GM18867 (cell line): Measurements from ENCODE around the gene DNMT3B.
A peak's percentile ranks its signal among the peaks of the same experiment; 100 is the strongest.
"Not testable (repeated sequence)": the region's sequence is repeated elsewhere in the genome, so short reads cannot be mapped to it uniquely, and the experiment has no call there.

Experiments used
- ATAC-seq: cut with Tn5 transposase; IDR thresholded peaks from one replicate; pipeline ENCODE4 v1.9.1; 2021; ENCODE audit warnings: mild to moderate bottlenecking, moderate library complexity; ENCODE audit not compliant: unreplicated experiment

DNMT3B gene

GRCh38 chr20:32762754-32763201, 593 bp downstream of the DNMT3B start:
- peak; percentile 21 for ATAC-seq

GRCh38 chr20:32763202-32764004, 1.2 kb downstream of the DNMT3B start:
- no peak for ATAC-seq

DNA sequence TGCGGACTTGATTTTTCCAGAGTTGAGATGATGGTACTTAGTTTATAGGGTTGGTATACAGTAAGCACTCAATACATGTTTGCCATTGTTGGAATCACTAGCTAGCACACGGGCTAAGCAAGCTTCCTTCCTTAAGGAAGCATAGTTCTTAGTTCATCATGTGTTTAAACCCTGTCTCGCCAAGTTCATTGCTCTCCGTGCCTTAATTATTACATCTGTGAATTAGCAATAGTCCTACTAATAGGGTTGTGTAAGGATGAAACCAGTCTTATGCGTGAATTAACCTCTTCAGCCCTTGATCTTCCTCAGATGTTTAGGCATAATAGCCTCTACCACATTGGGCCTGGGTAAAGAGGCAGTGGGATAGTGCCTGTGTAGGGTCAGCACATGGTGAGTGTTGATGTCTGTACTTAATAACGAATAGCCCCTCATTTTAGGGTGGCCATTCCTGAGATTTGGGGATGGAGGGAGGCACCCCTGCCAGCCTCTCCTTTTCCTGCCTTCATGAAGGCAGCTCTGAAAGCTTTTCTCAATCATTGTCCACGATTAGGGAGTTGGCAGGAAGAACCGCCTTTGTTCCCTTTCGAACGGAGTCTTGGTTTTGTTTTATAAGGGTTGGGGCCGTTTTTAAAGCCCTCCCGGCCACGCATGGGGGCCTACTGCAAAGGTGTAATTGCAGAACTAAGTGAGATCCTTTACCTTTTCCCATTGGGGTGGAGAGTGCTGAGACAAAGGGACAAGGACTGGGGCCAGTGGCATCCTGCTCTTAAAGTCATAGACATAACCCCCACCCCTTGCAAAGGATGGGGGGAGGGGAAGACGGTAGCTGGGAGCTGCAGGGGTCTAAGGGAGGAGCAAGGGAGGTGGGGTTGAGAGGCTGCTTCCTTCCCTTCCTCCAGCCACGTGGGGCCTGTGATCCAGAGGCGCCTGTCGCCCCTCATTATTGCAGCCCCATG, 2.1 kb downstream of the DNMT3B start:
- no peak for ATAC-seq

DNA sequence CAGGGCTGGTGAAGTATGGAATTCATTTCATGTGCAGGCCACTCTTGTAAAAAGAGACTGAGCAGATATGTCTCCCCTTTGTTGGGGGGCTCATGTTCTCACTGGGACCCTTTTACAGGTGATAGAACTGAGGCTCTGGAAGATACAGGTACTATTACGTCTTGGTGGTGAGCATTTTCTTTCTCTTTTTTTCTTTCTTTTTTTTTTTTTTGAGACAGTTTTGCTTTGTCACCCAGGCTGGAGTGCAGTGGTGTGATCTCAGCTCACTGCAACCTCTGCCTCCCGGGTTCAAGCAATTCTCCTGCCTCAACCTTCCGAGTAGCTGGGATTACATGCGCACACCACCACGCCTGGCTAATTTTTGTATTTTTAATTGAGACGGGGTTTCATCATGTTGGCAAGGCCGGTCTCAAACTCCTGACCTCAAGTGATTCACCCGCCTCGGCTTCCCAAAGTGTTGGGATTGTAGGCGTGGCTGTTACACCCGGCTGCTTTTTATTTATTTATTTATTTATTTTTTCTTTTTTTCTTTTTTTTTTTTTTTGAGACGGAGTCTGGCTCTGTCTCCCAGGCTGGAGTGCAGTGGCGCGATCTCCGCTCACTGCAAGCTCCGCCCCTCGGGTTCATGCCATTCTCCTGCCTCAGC, 3.2 kb downstream of the DNMT3B start:
- not testable (repeated sequence) for ATAC-seq

- ATAC-seq: no peak
These were observed 5.4 kb downstream of the DNMT3B start for GRCh38 chr20:32767418-32768198.

DNA sequence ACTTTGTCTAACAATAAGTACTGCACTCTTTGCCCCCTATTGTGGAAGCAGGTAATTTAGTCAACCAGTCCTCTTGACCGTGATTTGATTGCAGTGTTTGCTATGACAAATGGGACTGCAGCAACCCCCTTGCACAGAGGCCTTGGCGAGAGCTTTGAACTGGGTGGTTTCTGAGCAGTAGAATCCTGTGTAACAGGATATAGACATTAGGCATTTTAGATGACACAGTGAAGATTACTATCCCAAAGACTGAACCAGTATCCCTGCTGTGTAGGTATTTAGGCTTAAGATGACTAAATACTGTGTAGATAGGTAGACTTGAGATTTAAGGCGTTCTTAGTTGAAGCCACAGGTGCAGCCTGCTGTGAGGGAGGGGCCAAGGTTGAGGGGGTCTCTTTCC, 9.9 kb downstream of the DNMT3B start:
- no peak for ATAC-seq

DNA sequence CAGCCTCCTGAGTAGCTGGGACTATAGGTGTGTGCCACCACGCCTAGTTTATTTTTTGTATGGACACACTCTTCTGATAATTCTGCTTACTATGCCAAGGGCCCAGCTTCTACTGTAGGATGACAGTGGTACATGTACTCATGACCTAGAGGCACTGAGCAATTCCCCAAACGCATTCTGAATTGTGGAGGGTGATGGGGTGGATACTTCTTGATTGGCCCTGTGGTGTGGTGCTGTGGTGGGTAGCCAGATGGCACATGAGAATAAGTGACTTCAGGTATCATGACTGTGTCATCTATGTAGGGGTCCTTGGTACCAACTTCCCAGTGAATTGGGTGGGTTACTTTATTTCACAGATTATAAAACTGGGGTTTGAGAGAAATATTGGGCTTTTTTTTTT, 11.0 kb downstream of the DNMT3B start:
- ATAC-seq: no peak

GRCh38 chr20:32773855-32774254, 11.7 kb downstream of the DNMT3B start:
- no peak for ATAC-seq

- ATAC-seq: no peak
These were observed 13.3 kb downstream of the DNMT3B start for GRCh38 chr20:32775336-32775991.

GRCh38 chr20:32777177-32777956, 15.2 kb downstream of the DNMT3B start:
- ATAC-seq: no peak

- ATAC-seq: no peak
These were observed 17.5 kb downstream of the DNMT3B start for GRCh38 chr20:32779500-32780211.

- no peak for ATAC-seq
These were observed 18.1 kb downstream of the DNMT3B start for GRCh38 chr20:32780278-32780677.

- ATAC-seq: no peak
These were observed 18.8 kb downstream of the DNMT3B start for GRCh38 chr20:32780749-32781655.

DNA sequence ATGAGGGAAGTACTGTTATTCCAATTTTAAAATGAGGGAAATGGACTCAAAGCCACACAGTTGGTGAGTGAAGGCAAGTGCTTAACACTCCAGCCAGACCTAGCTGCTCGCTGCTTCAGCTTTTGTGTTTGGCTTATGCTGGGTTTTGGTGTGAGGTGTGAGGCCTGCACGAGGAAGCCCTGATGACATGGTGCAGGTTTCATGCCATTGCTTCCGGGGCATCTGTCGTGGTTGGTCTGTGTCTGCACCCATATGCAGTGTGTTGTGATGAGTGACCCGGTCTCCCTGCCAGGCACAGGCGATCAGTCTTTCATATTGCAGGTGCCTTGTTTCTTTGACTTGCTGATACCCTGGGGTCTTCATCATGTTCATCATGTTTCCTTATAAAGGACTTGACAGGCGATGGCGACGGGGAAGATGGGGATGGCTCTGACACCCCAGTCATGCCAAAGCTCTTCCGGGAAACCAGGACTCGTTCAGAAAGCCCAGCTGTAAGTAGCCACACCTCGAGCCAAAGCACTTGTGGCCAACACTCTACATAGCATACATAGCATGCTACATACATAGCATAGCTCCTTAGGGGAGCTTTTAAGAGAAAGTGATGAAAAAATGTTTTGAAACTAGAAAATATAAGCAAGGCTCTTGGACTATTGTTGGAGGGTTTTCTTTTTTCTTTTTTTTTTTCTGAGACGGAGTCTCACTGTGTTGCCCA, 22.3 kb downstream of the DNMT3B start:
- ATAC-seq: no peak

- no peak for ATAC-seq
These were observed 24.0 kb downstream of the DNMT3B start for GRCh38 chr20:32786059-32786760.

GRCh38 chr20:32787168-32787567, 25.0 kb downstream of the DNMT3B start:
- no peak for ATAC-seq
